HepG2 (cell line): ENCODE data around the gene NMNAT3. TPM values are rescaled to one million over a fixed set of nuclear protein-coding genes. Genes with fewer than 3 reads are reported as not detected.

Experiments used
- ATAC-seq: fragments of 200-7000 bp; cut with Tn5 transposase; 3 replicates; pipeline ENCODE4 v1.9.1; 2020; ENCODE audit warnings: mild to moderate bottlenecking, moderate library complexity
- BruUV-seq: library from RNA; stranded (reverse); fragments of 400-500 nt; replicated peaks from 2 replicates; lab custom pipeline; 2021; lab: Mats Ljungman, UMichigan
- CTCF ChIA-PET: fragments of 300-600 bp; formaldehyde crosslinking; extraction: SDS; loops from one replicate; lab custom pipeline; 2021; ENCODE audit warnings: low total read pairs, inconsistent platforms, low intra/inter-chr PET ratio; lab: Yijun Ruan, JAX
- POLR2A ChIA-PET: fragments of 350-600 bp; sonication (Branson Sonifier 250); formaldehyde crosslinking; loops from one replicate; lab custom pipeline; 2020; ENCODE audit warnings: antibody characterized with exemption, inconsistent platforms; lab: Yijun Ruan, JAX
- DNase-seq: peaks from one replicate; pipeline ENCODE4 v3.0.0-alpha.2; 2015; ENCODE audit warnings: low spot score
- FAIRE-seq: peaks from 3 replicates; lab custom pipeline; 2011; peaks lifted over from hg19 to GRCh38; lab: Jason Lieb, UNC
- H2AFZ ChIP-seq: one replicate; pipeline ENCODE4 v1.6.1; 2011; ENCODE audit warnings: low read length, inconsistent platforms
- H3K27ac ChIP-seq: fragments of 300-600 bp; 3 replicates; pipeline ENCODE4 v1.8.0; 2011; ENCODE audit warnings: mixed run types, mild to moderate bottlenecking, mixed read lengths, low read length, inconsistent platforms; ENCODE audit not compliant: insufficient read depth; ENCODE audit errors: extremely low read length
- H3K27me3 ChIP-seq, 2 experiments: fragments of 200-600 bp in 1 of 2; 2 replicates in 1 of 2; 3 replicates in 1 of 2; pipeline versions ENCODE4 v1.6.0 to v1.8.0; 2011; ENCODE audit warnings: low read length in 2 of 2, mild to moderate bottlenecking in 2 of 2, moderate library complexity in 2 of 2, inconsistent platforms in 1 of 2; ENCODE audit not compliant: insufficient read depth in 2 of 2, control insufficient read depth in 1 of 2
- H3K36me3 ChIP-seq, 2 experiments: fragments of 200-600 bp in 1 of 2; replicated peaks in 1 of 2; 2 replicates in 1 of 2; 3 replicates in 1 of 2; pipeline versions ENCODE4 v1.5.1 to v1.8.0; 2011; ENCODE audit warnings: low read length in 2 of 2, inconsistent platforms in 1 of 2; ENCODE audit not compliant: insufficient read depth in 2 of 2, control insufficient read depth in 1 of 2
- H3K4me1 ChIP-seq: 2 replicates; pipeline ENCODE4 v1.5.1; 2012; ENCODE audit warnings: low read length, inconsistent platforms; ENCODE audit not compliant: insufficient read depth
- H3K4me2 ChIP-seq: 2 replicates; pipeline ENCODE4 v1.6.0; 2011; ENCODE audit warnings: low read depth, low read length, inconsistent platforms
- H3K4me3 ChIP-seq, 3 experiments: fragments of 200-600 bp in 1 of 3; sonication (generic), shearing (Covaris generic) in 1 of 3; replicated peaks in 1 of 3; 2 replicates each; pipeline ENCODE4 v1.5.1; 2011 to 2016; ENCODE audit warnings: low read length in 3 of 3, inconsistent platforms in 2 of 3, low read depth in 2 of 3, mild to moderate bottlenecking in 2 of 3, control low read depth in 1 of 3, mixed read lengths in 1 of 3; ENCODE audit not compliant: insufficient read depth in 1 of 3
- H3K79me2 ChIP-seq: one replicate; pipeline ENCODE4 v1.6.1; 2011; ENCODE audit warnings: low read length, inconsistent platforms; ENCODE audit not compliant: insufficient read depth
- H3K9ac ChIP-seq: 2 replicates; pipeline ENCODE4 v1.6.0; 2011; ENCODE audit warnings: mild to moderate bottlenecking, low read depth, low read length, inconsistent platforms; ENCODE audit not compliant: insufficient read depth
- H3K9me3 ChIP-seq: 2 replicates; pipeline ENCODE4 v1.5.1; 2012; ENCODE audit warnings: mild to moderate bottlenecking, low read length
- H4K20me1 ChIP-seq: 2 replicates; pipeline ENCODE4 v1.6.0; 2011; ENCODE audit warnings: inconsistent platforms, mild to moderate bottlenecking, low read length, moderate library complexity; ENCODE audit not compliant: insufficient read depth
- ATF1 ChIP-seq: IDR thresholded peaks from 2 replicates; pipeline ENCODE4 v1.6.1; 2016; ENCODE audit warnings: mild to moderate bottlenecking, control low read depth
- BHLHE40 ChIP-seq: IDR thresholded peaks from 2 replicates; pipeline ENCODE4 v1.6.1; 2011; ENCODE audit warnings: low read length, improper control_type of control experiment
- ELF3 ChIP-seq: IDR thresholded peaks from 2 replicates; pipeline ENCODE4 v1.6.1; 2016; ENCODE audit warnings: missing genetic modification reagents, missing compliant biosample characterization
- HMGXB4 ChIP-seq, 2 experiments: sonication (generic) in 1 of 2; formaldehyde crosslinking in 1 of 2; IDR thresholded peaks; 2 replicates each; pipeline versions ENCODE4 v1.4.0 to v1.6.1; 2018 to 2020; ENCODE audit warnings: missing genetic modification reagents in 2 of 2, borderline replicate concordance in 1 of 2, low read depth in 1 of 2, mild to moderate bottlenecking in 1 of 2, missing biosample characterization in 1 of 2
- THAP9 ChIP-seq: sonication (generic); formaldehyde crosslinking; IDR thresholded peaks from 2 replicates; pipeline ENCODE4; 2020; ENCODE audit warnings: missing genetic modification reagents, mild to moderate bottlenecking, borderline replicate concordance
- U2AF2 ChIP-seq: fragments of 200-400 bp; formaldehyde crosslinking; IDR thresholded peaks from 2 replicates; pipeline ENCODE4 v1.6.1; 2017; ENCODE audit warnings: low read depth, mild to moderate bottlenecking, low read length
- ZBTB40 ChIP-seq, 2 experiments: fragments of 450-650 bp in 1 of 2; sonication (generic) in 1 of 2; formaldehyde crosslinking in 1 of 2; IDR thresholded peaks; 2 replicates each; pipeline versions ENCODE4 v1.6.1 to v1.8.0; 2016 to 2022; ENCODE audit warnings: antibody characterized with exemption in 1 of 2, mild to moderate bottlenecking in 1 of 2, missing genetic modification reagents in 1 of 2
- ZNF224 ChIP-seq: sonication (generic); formaldehyde crosslinking; IDR thresholded peaks from 2 replicates; pipeline ENCODE4 v1.5.0; 2020; ENCODE audit warnings: mild to moderate bottlenecking, missing genetic modification reagents
- ZNF382 ChIP-seq: sonication (generic); formaldehyde crosslinking; IDR thresholded peaks from 2 replicates; pipeline ENCODE4 v1.5.0; 2020; ENCODE audit warnings: missing genetic modification reagents, mild to moderate bottlenecking, borderline replicate concordance
- WGBS: methylation state at CpG from one replicate; pipeline ENCODE4 v1.1.6; 2017; ENCODE audit warnings: low lambda C conversion rate; 5-methylcytosine and 5-hydroxymethylcytosine counted together
- in situ Hi-C: cut with HindIII; loops from 2 replicates; pipeline ENCODE4 v1.10.0; 2017; ENCODE audit warnings: low pct_unique_long_range_greater_than_20kb; ENCODE audit not compliant: extremely low pct_ligation_motif_present
- intact Hi-C: fragments of 100-400 bp; cut with micrococcal nuclease; formaldehyde crosslinking; loops from one replicate; pipeline ENCODE4 v1.10.0; 2022; ENCODE audit not compliant: unreplicated experiment
- polyA plus RNA-seq, 8 experiments: library from polyadenylated mRNA; depleted of rRNA in 3 of 8; stranded (reverse) in 7 of 8; unstranded in 1 of 8; fragments of >200 nt; fragmentation: Illumina TruSeq in 4 of 8; extraction: Trizol in 4 of 8; gene quantifications; 2 replicates each; pipeline versions ENCODE4 v1.2.1 to v1.2.3, GENCODE V29; 2011 to 2016; ENCODE audit warnings: low read depth in 4 of 8, missing spikeins in 1 of 8, mixed read lengths in 1 of 8; ENCODE audit not compliant: insufficient read depth in 1 of 8
- total RNA-seq, 5 experiments: library from RNA; depleted of rRNA; stranded (reverse); fragments of >200 nt; fragmentation: Illumina TruSeq; extraction: Trizol; gene quantifications; 2 replicates each; pipeline ENCODE4 v1.2.3, GENCODE V29; 2016; ENCODE audit warnings: low read depth in 1 of 5

Gene NMNAT3
- total and polyA plus RNA-seq, 2 of the 13 experiments (the other 11 are each of a cell fraction or from before 2014, with no cell fraction given): 6.1 to 7.0 TPM

GRCh38 chr3:139674571-139675260, 3.1 kb downstream of the NMNAT3 start:
- Histone ChIP-seq H2AFZ (no peak overlapping the region), H3K79me2 (no peaks in the 10 kb centered on the region), H3K4me1 (peaks cover 9% of the 10 kb centered on the region), H3K27me3 (no peaks in the 10 kb centered on the region), H3K9me3 (no peaks in the 10 kb centered on the region), H3K36me3 (no peaks in the 10 kb centered on the region), H3K9ac (no peak overlapping the region), H4K20me1 (no peaks in the 10 kb centered on the region), H3K4me3 (no peak overlapping the region), H3K27ac (no peak overlapping the region), H3K4me2 (no peak overlapping the region)
- intact Hi-C loops (no loop called here), in situ Hi-C loops (no loop called here)
- CTCF ChIA-PET: no interaction called here
- DNase-seq (no peak), ATAC-seq (no peak), FAIRE-seq (no peak)
- BruUV-seq: no TSS peak
- WGBS: 84% methylated on average over 6 of the region's 6 CpGs
- POLR2A ChIA-PET: no interaction called here
- TF ChIP-seq ZNF382 (no peak), ATF1 (CRISPR knock-in tag) (no peak), ELF3 (no peak), BHLHE40 (no peak), ZNF224 (CRISPR knock-in tag) (no peak), ZBTB40 (IDR thresholded peaks at IDR 0.05) (no peak), ZBTB40 (CRISPR knock-in tag; IDR thresholded peaks at IDR 0.05) (no peak), HMGXB4 (CRISPR knock-in tag; IDR thresholded peaks at IDR 0.05; ENCODE audit: borderline replicate concordance in 1 of 2, low read depth in 1 of 2) (no peak), U2AF2 (no peak), THAP9 (CRISPR knock-in tag) (no peak)
